ENCODE data around the gene A4GALT. TPM values are rescaled to one million over a fixed set of nuclear protein-coding genes. Genes with fewer than 3 reads are reported as not detected.
"Not testable (repeated sequence)": the region's sequence is repeated elsewhere in the genome, so short reads cannot be mapped to it uniquely, and the experiment has no call there.

The A4GALT gene
- total and polyA plus RNA-seq, 11 donors: 30.7 to 230 (median 67.2) TPM

- peak overlapping the region in 8 of 12 donors; percentile 10 to 61 (median 47) for H3K27ac ChIP-seq
- WGBS, 4 donors: 62 to 71% (median 65%) methylated on average over 19 of the region's 19 CpGs
- no peaks in the 10 kb centered on the region for H3K36me3 ChIP-seq
- TF ChIP-seq POLR2A (IDR thresholded peaks at IDR 0.05) (no peak), CTCF (IDR thresholded peaks at IDR 0.05) (no peak)
- H3K27me3 ChIP-seq: no peaks in the 10 kb centered on the region
- intact Hi-C loops (cut with DNase I): no loop called here
- no peaks in the 10 kb centered on the region for H3K9me3 ChIP-seq
- DNase-seq (peak in 1 of 5 donors; percentile 27), ATAC-seq (peak in 3 of 4 donors; percentile 25 to 75 (median 65))
- H3K4me3 ChIP-seq: no peak overlapping the region
- peaks cover 0 to 39% (median 22%) of the 10 kb centered on the region in 12 donors for H3K4me1 ChIP-seq
These were observed 49.6 kb downstream of the A4GALT start for GRCh38 chr22:42670921-42671709.

DNA sequence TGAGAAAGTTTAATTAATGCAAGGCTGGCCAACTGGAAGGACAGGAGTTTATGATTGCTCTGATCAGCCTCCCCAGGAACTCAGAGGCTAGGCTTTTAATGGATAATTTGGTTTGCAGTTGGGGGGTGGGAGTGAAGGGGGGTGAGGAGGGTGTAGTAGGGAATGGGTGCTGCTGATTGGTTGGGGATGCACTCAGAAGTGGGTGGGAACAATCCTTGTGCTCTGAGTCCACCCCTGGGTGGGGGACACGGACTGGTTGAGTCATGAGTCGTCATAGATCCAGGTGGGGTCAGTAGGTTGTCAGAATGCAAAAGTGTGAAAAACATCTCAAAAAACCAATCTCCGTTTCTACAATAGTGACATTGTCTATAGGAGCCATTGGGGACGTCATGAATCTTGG lies 50.6 kb downstream of the A4GALT start:
- intact Hi-C loops (cut with DNase I): no loop called here
- WGBS, 4 donors: 78 to 85% (median 85%) methylated on average over 4 of the region's 4 CpGs
- Histone ChIP-seq H3K27ac (no peak overlapping the region), H3K36me3 (no peaks in the 10 kb centered on the region), H3K9me3 (no peaks in the 10 kb centered on the region), H3K4me3 (no peak overlapping the region), H3K27me3 (no peaks in the 10 kb centered on the region), H3K4me1 (peaks cover 0 to 30% (median 15%) of the 10 kb centered on the region in 12 donors)
- DNase-seq (no peak), ATAC-seq (no peak)
- TF ChIP-seq CTCF (IDR thresholded peaks at IDR 0.05) (no peak), POLR2A (IDR thresholded peaks at IDR 0.05) (no peak)

- not testable (repeated sequence) for H3K36me3 ChIP-seq, H3K9me3 ChIP-seq, H3K27me3 ChIP-seq, H3K27ac ChIP-seq, DNase-seq, H3K4me3 ChIP-seq, ATAC-seq
- H3K4me1 ChIP-seq: peaks cover 0 to 26% (median 17%) of the 10 kb centered on the region in 12 donors
- intact Hi-C loops (cut with DNase I): loop anchor here in 4 of 10 donors (5.0 to 10.0 kb wide), 3 partner anchors 48 to 148 kb away; partner anchors contain the start of gene A4GALT (in 1 of the 4)
- WGBS, 4 donors: 96 to 98% (median 96%) methylated on average over 3 of the region's 3 CpGs
These were observed 54.3 kb downstream of the A4GALT start for GRCh38 chr22:42666393-42666792.

DNA sequence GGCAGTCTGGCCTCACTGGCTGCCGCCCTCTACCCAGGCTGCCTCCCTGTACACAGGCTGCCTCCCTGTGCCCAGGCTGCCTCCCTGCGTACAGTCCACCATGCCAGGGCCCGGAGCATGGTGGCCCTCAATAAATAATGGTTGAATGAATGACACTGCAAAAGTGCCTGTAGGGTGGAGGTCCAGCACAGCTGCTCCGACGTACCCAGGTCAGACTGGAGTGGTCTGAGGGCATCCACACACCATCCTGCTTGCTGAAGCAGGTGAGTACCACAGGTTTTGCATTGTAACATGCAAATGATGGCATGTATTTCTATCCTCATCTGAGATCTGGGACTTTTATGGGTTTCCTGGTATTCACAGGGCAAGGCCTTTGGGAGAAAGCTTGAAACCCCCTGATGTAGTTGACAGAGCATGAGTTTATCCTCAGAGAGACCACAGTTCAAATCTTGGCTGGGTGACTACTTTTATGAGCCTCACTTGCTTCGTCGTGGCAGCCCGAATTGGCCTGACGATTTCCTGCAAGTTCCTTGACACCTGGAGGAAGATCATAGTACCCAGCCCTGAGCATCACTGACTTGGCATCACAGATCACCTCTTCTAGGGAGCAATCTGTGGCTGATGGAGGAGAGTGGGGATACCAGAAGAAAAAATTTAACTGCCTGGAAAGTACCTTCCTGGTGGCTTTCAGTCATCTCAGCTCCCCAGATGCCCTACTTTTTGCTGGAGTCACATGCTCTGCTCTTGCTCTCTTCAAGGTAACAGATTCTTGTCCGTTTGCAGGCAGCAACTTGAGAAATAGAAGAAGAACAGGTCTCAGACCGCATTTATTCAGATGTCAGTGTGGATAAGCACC lies 55.5 kb downstream of the A4GALT start:
- 75 to 84% (median 80%) methylated on average over 8 to 11 of the region's 11 CpGs for WGBS, 4 donors

More for the DNA sequence above, 55.5 kb downstream of the A4GALT start:
- TF ChIP-seq CTCF (IDR thresholded peaks at IDR 0.05) (no peak), POLR2A (IDR thresholded peaks at IDR 0.05) (no peak)
- ATAC-seq (no peak), DNase-seq (no peak)
- Histone ChIP-seq H3K36me3 (no peaks in the 10 kb centered on the region), H3K27ac (no peak overlapping the region), H3K9me3 (no peaks in the 10 kb centered on the region), H3K4me3 (no peak overlapping the region), H3K4me1 (peaks cover 0 to 16% (median 11%) of the 10 kb centered on the region in 12 donors), H3K27me3 (peaks cover 0 to 9% (median 0%) of the 10 kb centered on the region in 9 donors)
- intact Hi-C loops (cut with DNase I): loop anchor here in 8 of 10 donors (5.0 to 10.0 kb wide), 6 partner anchors 50 to 427 kb away; partner anchors contain the start of gene A4GALT (in 2 of the 8)

Data from heart left ventricle (tissue), 16 donors.